K562 (cell line): ENCODE results near the gene CBY2. TPM values are rescaled to one million over a fixed set of nuclear protein-coding genes. Genes with fewer than 3 reads are reported as not detected.

Experiments
- ATAC-seq: fragments of 200-7000 bp; cut with Tn5 transposase; 3 replicates; pipeline ENCODE4 v1.9.1; 2020; ENCODE audit warnings: moderate library complexity
- BruUV-seq: library from RNA; stranded (reverse); fragments of 400-500 nt; replicated peaks from 2 replicates; lab custom pipeline; 2021; lab: Mats Ljungman, UMichigan
- CTCF ChIA-PET: fragments of 300-600 bp; formaldehyde crosslinking; extraction: SDS; loops from one replicate; lab custom pipeline; 2021; ENCODE audit warnings: low intra/inter-chr PET ratio; lab: Yijun Ruan, JAX
- POLR2A ChIA-PET: fragments of 300-600, 350-650 bp; sonication (Branson Sonifier 250); formaldehyde crosslinking; extraction: SDS; loops from one replicate; lab custom pipeline; 2021; ENCODE audit warnings: antibody characterized with exemption, inconsistent platforms; lab: Yijun Ruan, JAX
- DNase-seq, 4 experiments: peaks; one replicate each; pipeline versions ENCODE4 v3.0.0 to v3.0.0-alpha.2; 2011 to 2018; ENCODE audit warnings: low spot score in 3 of 4, mixed read lengths in 3 of 4; ENCODE audit errors: extremely low read depth in 1 of 4
- FAIRE-seq: peaks from 2 replicates; lab custom pipeline; 2011; peaks lifted over from hg19 to GRCh38; lab: Jason Lieb, UNC
- H2AFZ ChIP-seq: 2 replicates; pipeline ENCODE4 v1.6.0; 2011; ENCODE audit warnings: low read depth, low read length, control low read depth, inconsistent platforms
- H3K27ac ChIP-seq: fragments of 200-600 bp; 3 replicates; pipeline ENCODE4 v1.8.0; 2011; ENCODE audit warnings: low read depth, mild to moderate bottlenecking, control low read depth, inconsistent platforms, low read length, moderate library complexity, mixed read lengths; ENCODE audit errors: extremely low read depth
- H3K27me3 ChIP-seq, 2 experiments: fragments of 300-600 bp in 1 of 2; 2 replicates in 1 of 2; 3 replicates in 1 of 2; pipeline versions ENCODE4 v1.6.0 to v1.8.0; 2011; ENCODE audit warnings: inconsistent platforms in 2 of 2, low read length in 2 of 2, mild to moderate bottlenecking in 1 of 2, mixed read lengths in 1 of 2, moderate library complexity in 1 of 2; ENCODE audit not compliant: control insufficient read depth in 2 of 2, insufficient read depth in 2 of 2
- H3K36me3 ChIP-seq: fragments of 300-600 bp; 3 replicates; pipeline ENCODE4 v1.8.0; 2011; ENCODE audit warnings: mild to moderate bottlenecking, low read length, inconsistent platforms; ENCODE audit not compliant: control insufficient read depth, insufficient read depth
- H3K4me1 ChIP-seq, 2 experiments: fragments of 200-600 bp in 1 of 2; replicated peaks in 1 of 2; 2 replicates in 1 of 2; 3 replicates in 1 of 2; pipeline versions ENCODE4 v1.5.1 to v1.8.0; 2011; ENCODE audit warnings: inconsistent platforms in 2 of 2, low read length in 2 of 2, mild to moderate bottlenecking in 1 of 2, mixed read lengths in 1 of 2, moderate library complexity in 1 of 2; ENCODE audit not compliant: control insufficient read depth in 2 of 2, insufficient read depth in 2 of 2
- H3K4me2 ChIP-seq: 2 replicates; pipeline ENCODE4 v1.6.1; 2011; ENCODE audit warnings: low read length, control low read depth, inconsistent platforms, mixed read lengths; ENCODE audit not compliant: insufficient read depth
- H3K4me3 ChIP-seq: fragments of 200-600 bp; sonication (generic), shearing (Covaris generic); 2 replicates; pipeline ENCODE4 v1.5.1; 2016; ENCODE audit warnings: control low read depth, inconsistent platforms
- H3K79me2 ChIP-seq: fragments of 200-600 bp; 3 replicates; pipeline ENCODE4 v1.8.0; 2011; ENCODE audit warnings: low read length, inconsistent platforms; ENCODE audit not compliant: control insufficient read depth, insufficient read depth
- H3K9ac ChIP-seq, 2 experiments: 2 replicates each; pipeline versions ENCODE4 v1.6.0 to v1.6.1; 2011; ENCODE audit warnings: low read depth in 2 of 2, low read length in 2 of 2, control low read depth in 1 of 2, inconsistent platforms in 1 of 2, mild to moderate bottlenecking in 1 of 2, mixed read lengths in 1 of 2; ENCODE audit not compliant: insufficient read depth in 1 of 2
- H3K9me1 ChIP-seq: one replicate; pipeline ENCODE4 v1.6.0; 2011; ENCODE audit warnings: inconsistent platforms, mild to moderate bottlenecking, low read length, moderate library complexity; ENCODE audit not compliant: control insufficient read depth, insufficient read depth
- H3K9me3 ChIP-seq: replicated peaks from 2 replicates; pipeline ENCODE4 v1.5.1; 2011; ENCODE audit warnings: low read depth, low read length, inconsistent platforms; ENCODE audit not compliant: control insufficient read depth, insufficient read depth
- H4K20me1 ChIP-seq: replicated peaks from 2 replicates; pipeline ENCODE4 v1.6.1; 2011; ENCODE audit warnings: low read length, inconsistent platforms, mixed read lengths; ENCODE audit not compliant: control insufficient read depth, insufficient read depth
- ARID3A ChIP-seq: IDR thresholded peaks from 2 replicates; pipeline ENCODE4 v1.6.1; 2012; ENCODE audit warnings: low read depth, low read length, improper control_type of control experiment, borderline replicate concordance
- BRCA1 ChIP-seq, 2 experiments: fragments of 450-650 bp in 1 of 2; sonication (generic) in 1 of 2; formaldehyde crosslinking in 1 of 2; IDR thresholded peaks; 2 replicates each; pipeline versions ENCODE4 v1.5.0 to v1.6.1; 2017 to 2020; ENCODE audit warnings: mild to moderate bottlenecking in 1 of 2, missing genetic modification reagents in 1 of 2
- DLX4 ChIP-seq: fragments of 250-450 bp; sonication (Bioruptor Pico); IDR thresholded peaks from 2 replicates; pipeline ENCODE4 v1.6.1; 2021; ENCODE audit warnings: mild to moderate bottlenecking
- HIVEP1 ChIP-seq: fragments of 250-450 bp; sonication (Bioruptor Pico); IDR thresholded peaks from 2 replicates; pipeline ENCODE4 v1.4.0; 2020; ENCODE audit warnings: mild to moderate bottlenecking
- HLTF ChIP-seq: fragments of 450-650 bp; IDR thresholded peaks from 2 replicates; pipeline ENCODE4 v1.6.1; 2016
- IFI16 ChIP-seq: fragments of 250-450 bp; sonication (Bioruptor Pico); IDR thresholded peaks from 2 replicates; pipeline ENCODE4 v2.1.2; 2022; ENCODE audit warnings: mild to moderate bottlenecking, inconsistent platforms
- KDM1A ChIP-seq, 2 experiments: fragments of 450-650 bp; IDR thresholded peaks; 2 replicates each; pipeline ENCODE4 v1.6.1; 2016; ENCODE audit warnings: mild to moderate bottlenecking in 2 of 2
- KDM5B ChIP-seq: fragments of 200-600 bp; sonication (generic); IDR thresholded peaks from 2 replicates; pipeline ENCODE4 v1.6.1; 2012; ENCODE audit warnings: low read depth, mild to moderate bottlenecking, moderate library complexity, low read length, control low read depth, inconsistent platforms; ENCODE audit not compliant: insufficient replicate concordance
- MAFG ChIP-seq: fragments of 450-650 bp; conservative IDR thresholded peaks from 2 replicates; pipeline ENCODE4 v1.6.1; 2016; ENCODE audit warnings: missing genetic modification characterization, missing compliant biosample characterization
- POLR2B ChIP-seq: fragments of 450-650 bp; IDR thresholded peaks from 2 replicates; pipeline ENCODE4 v1.6.1; 2018; ENCODE audit warnings: low read depth; ENCODE audit not compliant: partially characterized antibody
- RBM25 ChIP-seq: fragments of 200-400 bp; formaldehyde crosslinking; IDR thresholded peaks from 2 replicates; pipeline ENCODE4 v1.6.1; 2018; ENCODE audit warnings: low read length, low read depth, moderate library complexity; ENCODE audit not compliant: severe bottlenecking
- RUNX1 ChIP-seq: sonication (generic); IDR thresholded peaks from 2 replicates; pipeline ENCODE4 v1.6.1; 2016; ENCODE audit warnings: antibody characterized with exemption, low read depth
- SRF ChIP-seq, 2 experiments: fragments of 250-450, 450-650 bp in 1 of 2; sonication (Bioruptor Pico) in 1 of 2; sonication (generic) in 1 of 2; formaldehyde crosslinking; IDR thresholded peaks; 2 replicates each; pipeline versions ENCODE4 v1.5.0 to v1.5.1; 2020 to 2022; ENCODE audit warnings: mild to moderate bottlenecking in 1 of 2, missing genetic modification reagents in 1 of 2
- TCFL5 ChIP-seq: fragments of 250-450 bp; sonication (Bioruptor Pico); conservative IDR thresholded peaks from 2 replicates; pipeline ENCODE4 v1.6.1; 2021; ENCODE audit warnings: mild to moderate bottlenecking, moderate library complexity, matching md5 sums
- ZBTB2 ChIP-seq: fragments of 450-650 bp; IDR thresholded peaks from 2 replicates; pipeline ENCODE4 v1.6.1; 2016; ENCODE audit warnings: antibody characterized with exemption
- ZNF253 ChIP-seq: fragments of 250-450 bp; sonication (Bioruptor Pico); conservative IDR thresholded peaks from 2 replicates; pipeline ENCODE4 v1.6.1; 2021; ENCODE audit warnings: mild to moderate bottlenecking
- ZNF445 ChIP-seq: fragments of 250-450 bp; sonication (Bioruptor Pico); IDR thresholded peaks from 2 replicates; pipeline ENCODE4 v1.4.0; 2020; ENCODE audit warnings: low read depth, mild to moderate bottlenecking, moderate library complexity
- ZNF668 ChIP-seq: fragments of 250-450 bp; sonication (Bioruptor Pico); IDR thresholded peaks from 2 replicates; pipeline ENCODE4 v1.8.0; 2022; ENCODE audit warnings: mild to moderate bottlenecking, inconsistent platforms
- WGBS: fragments of 100-300 bp; shearing (Covaris generic); methylation state at CpG from one replicate; pipeline ENCODE4 v1.1.6; 2016; ENCODE audit warnings: low coverage, mixed read lengths; ENCODE audit not compliant: insufficient coverage; ENCODE audit errors: missing lambda C conversion rate; 5-methylcytosine and 5-hydroxymethylcytosine counted together
- in situ Hi-C: fragments of 300-500 bp; cut with MboI; formaldehyde crosslinking; loops from 4 replicates; pipeline ENCODE4 v1.15.0; 2018; ENCODE audit warnings: inconsistent platforms, mixed read lengths
- intact Hi-C: fragments of 100-400 bp; cut with micrococcal nuclease; formaldehyde crosslinking; loops from 2 replicates; pipeline ENCODE4 v1.14.2; 2022
- polyA plus RNA-seq, 8 experiments: library from polyadenylated mRNA; depleted of rRNA in 4 of 8; stranded (reverse) in 5 of 8; unstranded in 3 of 8; fragments of >200 nt; fragmentation: Nextera tagmentation in 2 of 8; fragmentation: Illumina TruSeq in 1 of 8; extraction: Ambion mirVana in 2 of 8; extraction: Trizol in 1 of 8; gene quantifications; 2 replicates each; pipeline versions ENCODE4 v1.2.1 to v1.2.3, GENCODE V29; 2011 to 2014; ENCODE audit warnings: inconsistent platforms in 1 of 8, missing spikeins in 1 of 8
- total RNA-seq, 7 experiments: library from RNA; depleted of rRNA in 6 of 7; stranded (reverse); fragments of >200 nt in 6 of 7; fragmentation: Illumina TruSeq in 2 of 7; extraction: Trizol in 2 of 7; gene quantifications; 2 replicates each; pipeline versions ENCODE4 v1.2.1 to v1.2.3, GENCODE V29; 2011 to 2021; ENCODE audit warnings: low replicate concordance in 1 of 7

Gene CBY2
- total and polyA plus RNA-seq, 9 of the 15 experiments (the other 6 are each of a cell fraction or from before 2014, with no cell fraction given), result 0.09 TPM; not detected in 8

- no peak for ATAC-seq
- Histone ChIP-seq H3K9me3 (no peaks in the 10 kb centered on the region), H3K4me3 (no peak overlapping the region), H3K79me2 (no peaks in the 10 kb centered on the region), H3K27me3 (no peaks in the 10 kb centered on the region), H2AFZ (no peak overlapping the region), H3K27ac (no peak overlapping the region), H3K4me1 (no peaks in the 10 kb centered on the region), H4K20me1 (no peaks in the 10 kb centered on the region), H3K36me3 (no peaks in the 10 kb centered on the region), H3K9ac (no peak overlapping the region), H3K4me2 (no peak overlapping the region), H3K9me1 (no peaks in the 10 kb centered on the region)
- no peak for DNase-seq
- intact Hi-C loops (no loop called here), in situ Hi-C loops (loop anchor here (25.0 kb wide), 1 partner anchor 359 kb away; no protein-coding TSS in a partner anchor)
- ChIA-PET POLR2A (interaction anchor here (0.5 kb wide), 1 partner anchor 24 kb away, joined by 3 read pairs; no protein-coding TSS in a partner anchor), CTCF (no interaction called here)
- no TSS peak for BruUV-seq
- WGBS, result 3% methylated on average over 5 of the region's 5 CpGs
- no peak for FAIRE-seq
- TF ChIP-seq ARID3A, result no peak
- TF ChIP-seq RUNX1, result no peak
- TF ChIP-seq HIVEP1 (CRISPR knock-in tag), result no peak
- no peak for TF ChIP-seq DLX4 (CRISPR knock-in tag)
- TF ChIP-seq HLTF, result no peak
- no peak for TF ChIP-seq BRCA1 (IDR thresholded peaks at IDR 0.05)
- no peak for TF ChIP-seq BRCA1 (CRISPR knock-in tag; IDR thresholded peaks at IDR 0.05)
- no peak for TF ChIP-seq MAFG (tag)
- no peak for TF ChIP-seq SRF (CRISPR knock-in tag; IDR thresholded peaks at IDR 0.05)
- no peak for TF ChIP-seq IFI16 (CRISPR knock-in tag)
- no peak for TF ChIP-seq ZNF445 (CRISPR knock-in tag)
- TF ChIP-seq KDM1A (IDR thresholded peaks at IDR 0.05), result no peak
- TF ChIP-seq ZBTB2, result no peak
- TF ChIP-seq RBM25, result no peak
- TF ChIP-seq TCFL5 (CRISPR knock-in tag), result no peak
- TF ChIP-seq ZNF253 (CRISPR knock-in tag), result no peak
- TF ChIP-seq KDM5B, result no peak
- no peak for TF ChIP-seq ZNF668
- no peak for TF ChIP-seq POLR2B
These were observed 19.1 kb downstream of the CBY2 start for GRCh38 chr13:45721203-45721731.
